Left cardiac atrium (tissue), 4 donors: ENCODE data around the gene WDR45B. TPM values are rescaled to one million over a fixed set of nuclear protein-coding genes. Genes with fewer than 3 reads are reported as not detected.
A peak's percentile ranks its signal among the peaks of the same experiment; 100 is the strongest.
"Not testable (repeated sequence)": the region's sequence is repeated elsewhere in the genome, so short reads cannot be mapped to it uniquely, and the experiment has no call there.

Source experiments
- ATAC-seq, 2 donors: fragments of 200-7000 bp; cut with Tn5 transposase; one replicate each; pipeline ENCODE4 v1.9.1; 2020; ENCODE audit warnings: mild to moderate bottlenecking in 2 of 2, moderate library complexity in 2 of 2
- DNase-seq: peaks from one replicate; pipeline ENCODE4 v3.0.0-alpha.2; 2020
- intact Hi-C, 2 donors: fragments of 100-400 bp; cut with DNase I; formaldehyde crosslinking; loops; one replicate each; pipeline versions ENCODE4 v1.14.1 to v1.15.1; 2022 to 2023
- total RNA-seq, 2 donors: library from RNA; stranded (reverse); fragmentation: NEBNext Ultra II Directional; extraction: Animal tissue kit (Norgen Biotek cat#: 25700); gene quantifications; one replicate each; pipeline ENCODE4 v1.2.1, GENCODE V29; 2021
- donor health status: DM: no; HTN: yes; CAD: no.
- donor health status: DM: no; HTN: yes; CAD: no; lungs with severe emphysema.
- donor health status: DM: yes; HTN: yes; CAD: no.
- donor health status: Dilated cardiomyopathy.

The WDR45B gene
- total RNA-seq, 2 donors from 2014 or later: 40.1 to 47.3 TPM

- ATAC-seq: peak in 1 of 2 donors; percentile 4
- no peak for DNase-seq
- intact Hi-C loops: no loop called here
These were observed 54.6 kb downstream of the WDR45B start for GRCh38 chr17:82593590-82594087.

GRCh38 chr17:82592767-82593589 lies 55.3 kb downstream of the WDR45B start:
- intact Hi-C loops: no loop called here
- ATAC-seq: peak; percentile 43 to 73
- peak; percentile 63 for DNase-seq

GRCh38 chr17:82592289-82592766 lies 55.9 kb downstream of the WDR45B start:
- intact Hi-C loops: no loop called here
- ATAC-seq (peak in 1 of 2 donors; percentile 10), DNase-seq (no peak)

DNA sequence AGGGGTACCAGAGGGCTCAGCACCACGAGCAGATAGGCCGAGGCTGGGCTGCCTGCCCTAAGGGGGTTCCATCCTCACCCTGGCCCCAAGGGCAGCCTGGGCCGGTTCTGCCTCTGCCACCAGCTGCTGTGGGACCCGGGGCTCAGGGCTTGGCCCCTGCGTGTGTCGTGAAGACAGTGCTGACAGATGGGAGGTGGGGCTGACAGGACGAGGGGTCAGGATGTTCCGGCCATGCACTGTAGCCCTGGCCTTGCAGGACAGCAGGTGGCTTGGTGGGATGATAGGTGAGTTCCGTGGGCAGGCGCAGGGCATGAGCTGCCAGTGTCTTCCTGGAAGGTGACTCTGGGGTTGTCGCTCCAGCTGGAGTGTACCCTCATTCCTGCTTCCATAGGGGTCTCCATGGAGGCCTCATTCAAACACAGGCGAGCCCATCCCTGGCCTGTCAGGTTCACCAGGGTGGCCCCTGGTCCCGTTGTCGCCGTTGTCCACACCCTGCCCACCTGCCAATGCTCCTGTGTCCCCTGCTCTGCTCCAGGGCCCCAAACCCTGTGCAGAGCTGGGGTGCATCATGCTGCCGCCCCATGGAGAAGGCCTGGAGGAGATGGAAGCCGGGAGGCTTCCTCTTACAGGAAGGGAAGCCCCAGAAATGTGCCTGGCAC lies 57.2 kb downstream of the WDR45B start:
- ATAC-seq (peak in 1 of 2 donors; percentile 12), DNase-seq (no peak)
- intact Hi-C loops: no loop called here

DNA sequence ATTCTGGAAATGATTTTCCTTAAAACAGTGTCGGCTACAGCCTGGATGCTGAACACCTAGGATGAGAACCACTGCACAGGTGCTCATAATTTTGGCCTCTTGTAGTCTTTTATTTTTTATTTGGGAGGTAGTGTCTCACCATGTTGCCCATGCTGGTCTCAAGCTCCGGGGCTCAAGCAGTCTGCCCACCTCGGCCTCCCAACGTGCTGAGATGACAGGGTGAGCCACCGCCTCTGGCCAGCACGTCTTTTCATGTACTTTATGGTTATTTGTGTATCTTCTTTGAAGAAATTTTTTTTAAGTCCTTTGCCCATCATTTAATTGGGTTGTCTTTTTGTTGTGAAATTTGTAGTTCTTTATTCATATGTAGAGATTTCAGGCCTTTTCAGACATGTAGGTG lies 58.0 kb downstream of the WDR45B start:
- no peak for DNase-seq
- ATAC-seq: no peak
- intact Hi-C loops: no loop called here

- ATAC-seq (no peak), DNase-seq (no peak)
- intact Hi-C loops: no loop called here
These were observed 58.4 kb downstream of the WDR45B start for GRCh38 chr17:82589851-82590180.

DNA sequence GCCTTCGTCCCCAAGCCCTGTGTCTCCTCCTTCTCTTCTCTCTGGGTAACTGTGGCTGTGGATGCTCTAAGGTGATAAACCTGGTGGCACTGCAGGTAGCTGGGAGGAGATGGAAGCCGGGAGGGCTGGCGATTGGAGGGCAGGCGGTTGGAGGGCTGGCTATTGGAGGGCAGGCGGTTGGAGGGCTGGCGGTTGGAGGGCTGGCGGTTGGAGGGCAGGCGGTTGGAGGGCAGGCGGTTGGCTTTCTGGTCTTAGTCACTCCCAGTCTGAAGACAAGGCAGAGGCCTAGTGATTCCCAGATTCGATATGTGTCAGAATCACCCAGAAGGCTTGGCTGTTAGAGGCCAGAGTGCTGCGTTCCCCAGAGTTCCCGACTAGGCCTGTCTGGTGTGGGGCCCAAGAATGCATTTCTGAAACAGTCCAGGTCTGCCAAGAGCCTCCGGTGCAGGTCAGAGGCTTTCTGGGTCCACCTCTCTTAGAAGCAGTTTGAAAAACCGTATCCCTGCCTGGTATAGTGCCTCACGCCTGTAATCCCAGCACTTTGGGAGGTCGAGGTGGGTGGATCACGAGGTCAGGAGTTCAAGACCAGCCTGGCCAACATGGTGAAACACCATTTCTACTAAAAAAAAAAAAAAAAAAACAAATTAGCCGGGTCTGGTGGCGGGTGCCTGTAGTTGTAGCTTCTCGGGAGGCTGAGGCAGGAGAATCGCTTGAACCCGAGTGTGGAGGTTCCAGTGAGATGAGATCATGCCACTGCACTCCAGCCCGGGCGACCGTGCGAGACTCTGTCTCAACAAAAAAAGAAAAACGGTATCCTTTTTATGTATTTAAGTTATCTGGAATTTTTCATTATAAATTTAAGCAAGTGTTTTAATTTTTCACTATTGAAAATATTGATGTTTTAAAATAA lies 59.7 kb downstream of the WDR45B start:
- ATAC-seq (no peak), DNase-seq (no peak)
- intact Hi-C loops: no loop called here

DNA sequence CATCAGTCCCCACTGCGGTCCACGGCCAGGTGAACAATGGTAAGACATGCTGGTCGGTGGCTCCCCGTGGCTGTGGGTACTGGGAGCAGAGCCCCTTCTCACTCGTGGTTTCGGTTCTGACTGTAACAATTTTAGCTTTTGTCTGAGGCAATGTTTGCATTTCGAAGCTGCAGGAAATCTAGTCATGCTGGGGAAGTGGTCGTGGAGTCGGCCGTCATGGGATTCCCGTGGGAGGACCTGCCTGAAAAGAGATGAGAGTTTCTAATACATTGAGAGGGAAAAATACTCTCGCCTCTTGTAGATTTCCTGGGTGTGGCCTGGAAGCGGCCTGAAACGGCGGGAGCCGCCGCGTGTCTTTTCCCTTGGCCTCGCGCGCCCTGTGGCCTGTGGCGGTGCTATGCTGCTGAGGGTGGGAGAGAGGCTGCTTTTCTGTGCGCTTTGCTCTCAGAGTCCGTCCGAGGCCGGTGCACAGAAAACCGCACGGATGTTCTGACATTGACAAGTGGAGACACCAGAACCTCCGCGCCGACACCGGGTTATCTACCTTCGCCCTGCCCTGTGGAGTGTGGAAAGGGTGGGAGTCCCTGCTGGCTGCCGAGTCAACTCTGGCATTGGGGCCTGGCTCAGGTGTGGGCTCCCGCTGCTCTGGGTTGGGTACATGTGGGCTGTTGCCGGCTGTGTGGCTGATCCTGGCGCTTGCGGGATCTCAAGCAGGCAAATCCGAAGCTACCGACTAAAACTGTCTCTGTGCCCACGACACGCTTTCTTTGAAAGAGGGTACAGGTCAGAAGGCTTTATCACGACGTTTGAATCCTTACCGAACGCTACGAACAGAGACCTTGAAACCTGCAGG lies 60.8 kb downstream of the WDR45B start:
- DNase-seq: no peak
- no peak for ATAC-seq
- intact Hi-C loops: no loop called here

DNA sequence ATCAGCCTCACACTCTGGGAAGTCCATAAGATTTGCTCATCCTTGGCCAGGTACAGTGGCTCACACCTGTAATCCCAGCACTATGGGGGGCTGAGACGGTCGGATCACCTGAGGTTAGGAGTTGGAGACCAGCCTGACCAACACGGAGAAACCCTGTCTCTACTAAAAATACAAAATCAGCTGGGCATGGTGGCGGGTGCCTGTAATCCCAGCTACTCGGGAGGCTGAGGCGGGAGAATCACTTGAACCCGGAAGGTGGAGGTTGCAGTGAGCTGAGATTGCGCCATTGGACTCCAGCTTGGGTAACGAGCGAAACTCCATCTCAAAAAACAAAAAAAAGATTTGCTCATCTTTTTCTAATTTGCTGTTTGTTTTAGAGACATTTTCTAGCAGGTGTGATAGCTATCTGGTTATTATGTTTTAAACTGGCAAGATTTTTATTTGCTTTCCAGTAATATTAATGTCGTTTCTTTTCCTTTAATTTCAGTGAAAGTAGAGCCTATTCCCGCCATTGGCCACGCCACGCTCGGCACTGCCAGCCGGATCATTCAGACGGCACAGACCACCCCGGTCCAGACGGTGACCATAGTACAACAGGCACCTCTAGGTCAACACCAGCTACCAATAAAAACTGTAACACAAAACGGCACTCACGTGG lies 61.5 kb downstream of the WDR45B start:
- ATAC-seq: no peak
- intact Hi-C loops: no loop called here
- no peak for DNase-seq

- ATAC-seq, intact Hi-C loops: not testable (repeated sequence)
- peak; percentile 66 for DNase-seq
These were observed 62.2 kb downstream of the WDR45B start for GRCh38 chr17:82585935-82586575.

DNA sequence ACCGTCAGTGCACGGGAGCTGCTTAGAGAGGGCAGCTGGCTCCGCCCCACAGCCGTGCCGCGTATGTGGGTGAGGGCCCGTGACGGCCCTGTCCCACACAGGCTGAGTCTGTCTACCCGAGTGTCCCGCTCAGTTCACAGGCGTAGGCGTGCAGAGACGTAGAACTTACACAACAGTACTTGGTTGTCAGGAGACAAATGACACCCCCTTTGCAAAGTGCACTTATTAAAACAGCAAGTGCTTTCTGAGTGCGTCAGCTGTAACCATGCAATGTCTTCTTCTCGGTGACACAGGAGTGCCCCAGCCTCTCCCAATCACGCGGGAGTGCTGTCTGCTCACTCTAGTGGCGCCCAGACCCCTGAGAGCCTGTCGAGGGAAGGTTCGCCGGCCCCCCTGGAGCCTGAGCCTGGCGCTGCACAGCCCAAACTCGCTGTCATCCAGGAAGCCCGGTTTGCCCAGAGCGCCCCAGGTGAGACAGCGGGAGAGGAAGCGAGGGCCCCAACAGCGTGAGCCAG lies 64.5 kb downstream of the WDR45B start:
- ATAC-seq: peak in 1 of 2 donors; percentile 31
- intact Hi-C loops: no loop called here
- DNase-seq: no peak

DNA sequence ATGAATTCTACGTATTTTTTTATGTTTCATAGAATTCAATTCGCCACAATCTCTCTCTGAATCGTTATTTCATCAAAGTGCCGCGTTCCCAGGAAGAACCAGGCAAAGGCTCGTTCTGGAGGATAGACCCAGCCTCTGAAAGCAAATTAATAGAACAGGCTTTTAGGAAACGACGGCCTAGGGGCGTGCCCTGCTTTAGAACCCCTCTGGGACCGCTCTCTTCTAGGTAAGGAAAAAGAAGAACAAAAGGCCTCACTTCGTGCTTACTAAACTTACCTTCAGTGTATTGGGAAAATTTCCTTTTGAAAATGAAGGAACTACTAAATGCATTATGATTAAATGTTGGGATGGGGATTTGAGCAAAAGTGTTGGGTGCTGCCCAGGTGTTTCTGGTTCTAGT lies 65.5 kb downstream of the WDR45B start:
- ATAC-seq (no peak), DNase-seq (no peak)
- intact Hi-C loops: no loop called here

- DNase-seq (no peak), ATAC-seq (no peak)
- intact Hi-C loops: no loop called here
These were observed 66.0 kb downstream of the WDR45B start for GRCh38 chr17:82582213-82582612.

GRCh38 chr17:82579969-82580368 lies 68.3 kb downstream of the WDR45B start:
- ATAC-seq, intact Hi-C loops, DNase-seq: not testable (repeated sequence)

GRCh38 chr17:82577300-82577699 lies 70.9 kb downstream of the WDR45B start:
- DNase-seq: no peak
- intact Hi-C loops: no loop called here
- ATAC-seq: peak in 1 of 2 donors; percentile 15

DNA sequence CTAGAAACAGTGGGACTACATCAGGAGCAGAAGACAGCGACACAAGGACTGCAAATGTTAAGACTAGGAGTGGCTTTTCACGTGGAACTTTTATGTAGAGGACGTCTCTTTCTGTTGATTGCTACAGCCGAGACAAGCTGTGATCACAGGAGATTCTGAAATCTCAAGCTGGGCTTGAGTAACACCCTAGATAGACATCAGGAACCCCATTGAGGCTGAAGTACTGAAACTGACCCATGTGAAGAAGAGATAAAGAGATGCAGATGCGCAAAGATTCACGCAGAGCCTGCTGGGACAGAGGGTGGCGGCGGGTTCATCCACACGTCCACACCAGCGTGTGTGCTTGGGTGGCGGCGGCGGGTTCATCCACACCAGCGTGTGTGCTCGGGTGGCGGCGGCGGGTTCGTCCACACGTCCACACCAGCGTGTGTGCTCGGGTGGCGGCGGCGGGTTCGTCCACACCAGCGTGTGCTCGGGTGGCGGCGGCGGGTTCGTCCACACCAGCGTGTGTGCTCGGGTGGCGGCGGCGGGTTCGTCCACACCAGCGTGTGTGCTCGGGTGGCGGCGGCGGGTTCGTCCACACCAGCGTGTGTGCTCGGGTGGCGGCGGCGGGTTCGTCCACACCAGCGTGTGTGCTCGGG lies 72.5 kb downstream of the WDR45B start:
- intact Hi-C loops, DNase-seq, ATAC-seq: not testable (repeated sequence)

GRCh38 chr17:82574041-82574440 lies 74.2 kb downstream of the WDR45B start:
- intact Hi-C loops: no loop called here
- no peak for ATAC-seq
- DNase-seq: no peak
